Activated CD8-positive, alpha-beta memory T cell treated with anti-CD3 and anti-CD28 coated beads, Interleukin-2, amount 10 ng/mL, durations not matched to agents 7 days and 5 days (primary cell): ENCODE results near the gene DUSP15. TPM values are rescaled to one million over a fixed set of nuclear protein-coding genes. Genes with fewer than 3 reads are reported as not detected.

Experiments used
- ATAC-seq: fragments of 150-1000 bp; cut with Tn5 transposase; one replicate; pipeline ENCODE4 v1.10.0; 2021; ENCODE audit warnings: moderate library complexity
- CTCF ChIA-PET: fragments of 350-600 bp; sonication (Branson Sonifier 250); formaldehyde crosslinking; loops from one replicate; lab custom pipeline; 2021; ENCODE audit warnings: antibody characterized with exemption; lab: Charles Lee
- DNase-seq: peaks from one replicate; pipeline ENCODE4 v3.0.0-alpha.2; 2020
- H3K27ac Mint-ChIP-seq: one replicate; pipeline ENCODE4 v1.8.0; 2021; ENCODE audit warnings: mild to moderate bottlenecking, mixed read lengths
- H3K27me3 Mint-ChIP-seq: one replicate; pipeline ENCODE4 v1.8.0; 2021; ENCODE audit warnings: mixed read lengths
- H3K36me3 Mint-ChIP-seq: one replicate; pipeline ENCODE4 v1.8.0; 2021; ENCODE audit warnings: mild to moderate bottlenecking, mixed read lengths
- H3K4me1 Mint-ChIP-seq: one replicate; pipeline ENCODE4 v1.8.0; 2021; ENCODE audit warnings: mixed read lengths
- H3K4me3 Mint-ChIP-seq: one replicate; pipeline ENCODE4 v1.8.0; 2021; ENCODE audit warnings: mild to moderate bottlenecking, moderate library complexity, mixed read lengths
- H3K9me3 Mint-ChIP-seq: one replicate; pipeline ENCODE4 v1.8.0; 2022; ENCODE audit warnings: low read depth, mixed read lengths
- total RNA-seq, 2 experiments: library from RNA; stranded (reverse); gene quantifications; one replicate each; pipeline ENCODE4 v1.2.3, GENCODE V29; 2021

DUSP15 gene
- total RNA-seq, 2 experiments from 2014 or later = not detected

DNA sequence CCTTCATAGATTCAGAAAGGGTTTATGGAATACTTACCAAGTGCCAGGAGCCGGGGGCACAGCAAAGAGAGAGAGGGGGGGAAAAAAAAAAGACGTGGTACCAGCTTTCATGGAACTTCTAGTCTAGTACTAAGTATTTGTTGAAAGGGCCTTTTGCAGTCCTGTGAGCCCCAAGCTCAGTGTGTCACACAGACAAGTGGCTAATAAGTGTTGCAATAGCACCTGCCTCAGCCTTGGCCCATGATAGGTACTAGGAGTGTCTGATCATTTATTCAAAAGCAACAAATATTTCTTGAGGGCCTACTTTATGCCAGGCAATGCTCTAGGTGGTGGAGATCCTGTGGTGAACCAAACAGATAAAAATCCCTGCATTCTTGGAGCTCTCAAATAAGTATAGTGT, 43.3 kb downstream of the DUSP15 start:
- Mint-ChIP-seq H3K36me3 (no peaks in the 10 kb centered on the region), H3K4me3 (no peak overlapping the region), H3K4me1 (peaks cover 7% of the 10 kb centered on the region), H3K27me3 (no peaks in the 10 kb centered on the region), H3K9me3 (no peaks in the 10 kb centered on the region), H3K27ac (no peak overlapping the region)
- CTCF ChIA-PET = interaction anchor here (0.6 to 1.5 kb wide), 4 partner anchors 9 to 158 kb away, joined by 3 to 5 read pairs (median 4); no protein-coding TSS in a partner anchor
- DNase-seq = no peak
- ATAC-seq = no peak

DNA sequence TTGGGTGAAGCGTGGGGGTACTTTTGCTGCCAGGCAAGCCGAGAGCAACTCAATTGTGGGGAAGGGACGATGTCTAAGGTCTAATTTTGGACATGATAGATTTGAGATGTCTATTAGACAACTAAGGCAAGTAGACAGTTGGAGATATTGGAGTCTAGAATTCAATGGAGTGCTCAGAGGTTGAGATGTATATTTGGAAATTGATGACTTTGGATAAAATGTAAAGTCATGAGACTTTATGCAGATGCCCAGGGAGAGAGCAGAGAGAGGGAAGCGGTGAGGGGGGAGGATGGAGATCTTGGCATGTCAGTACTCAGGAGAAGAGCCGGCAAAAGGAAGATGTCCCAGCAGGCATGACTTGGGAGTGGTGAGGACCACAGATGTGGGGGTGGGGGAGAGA, 44.3 kb downstream of the DUSP15 start:
- no peak overlapping the region for H3K4me3 Mint-ChIP-seq
- no peak overlapping the region for H3K27ac Mint-ChIP-seq
- no peaks in the 10 kb centered on the region for H3K36me3 Mint-ChIP-seq
- ATAC-seq = no peak
- H3K4me1 Mint-ChIP-seq = peaks cover 7% of the 10 kb centered on the region
- CTCF ChIA-PET = interaction anchor here (1.5 kb wide), 1 partner anchor 21 kb away, joined by 5 read pairs; no protein-coding TSS in a partner anchor
- no peak for DNase-seq
- H3K9me3 Mint-ChIP-seq = no peaks in the 10 kb centered on the region
- no peaks in the 10 kb centered on the region for H3K27me3 Mint-ChIP-seq

DNA sequence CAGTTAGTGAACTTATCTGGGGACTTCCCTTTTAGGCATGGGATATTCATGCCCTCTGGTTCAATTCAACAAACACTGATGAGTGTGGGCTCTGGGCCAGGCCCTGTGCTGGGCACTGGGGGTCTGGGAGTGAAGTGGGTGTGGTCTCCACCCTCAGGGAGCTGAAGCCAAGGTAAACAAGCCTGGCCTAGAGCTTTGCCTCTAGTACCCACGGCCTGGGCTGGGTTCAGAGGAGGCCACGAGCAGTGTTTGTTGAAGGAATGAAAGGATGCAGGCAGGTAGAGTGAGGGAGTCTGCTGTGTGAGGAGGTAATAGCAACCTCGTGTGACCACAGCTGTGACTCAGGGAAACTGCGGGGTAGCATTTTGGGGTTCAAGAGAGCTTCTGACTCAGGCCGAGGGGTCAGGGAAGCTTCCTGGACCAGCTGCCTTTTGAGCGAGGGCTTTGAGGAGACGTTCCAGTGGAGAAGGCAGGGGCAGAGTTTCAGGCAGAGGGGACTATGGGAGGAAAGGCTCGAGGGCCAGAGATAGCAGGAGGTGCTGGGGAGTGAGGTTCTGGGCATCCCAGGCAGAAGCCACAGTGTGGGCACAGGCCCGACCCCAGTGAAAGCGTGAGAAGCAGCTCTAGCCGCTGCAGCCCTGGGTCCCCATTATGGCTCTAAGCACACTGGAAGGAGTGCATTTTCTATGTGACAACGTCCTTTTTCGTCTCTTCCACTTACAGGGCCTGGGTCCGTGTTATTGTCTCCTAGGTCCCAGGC, 45.6 kb downstream of the DUSP15 start:
- H3K27me3 Mint-ChIP-seq = no peaks in the 10 kb centered on the region
- DNase-seq = no peak
- ATAC-seq = no peak
- H3K36me3 Mint-ChIP-seq = no peaks in the 10 kb centered on the region
- H3K27ac Mint-ChIP-seq = no peak overlapping the region
- H3K4me3 Mint-ChIP-seq = no peak overlapping the region
- no peaks in the 10 kb centered on the region for H3K9me3 Mint-ChIP-seq
- CTCF ChIA-PET = interaction anchor here (0.9 to 7.1 kb wide), 6 partner anchors 9 to 148 kb away, joined by 3 to 110 read pairs (median 4); partner anchors contain the start of genes FOXS1 and PDRG1
- H3K4me1 Mint-ChIP-seq = peaks cover 7% of the 10 kb centered on the region

DNA sequence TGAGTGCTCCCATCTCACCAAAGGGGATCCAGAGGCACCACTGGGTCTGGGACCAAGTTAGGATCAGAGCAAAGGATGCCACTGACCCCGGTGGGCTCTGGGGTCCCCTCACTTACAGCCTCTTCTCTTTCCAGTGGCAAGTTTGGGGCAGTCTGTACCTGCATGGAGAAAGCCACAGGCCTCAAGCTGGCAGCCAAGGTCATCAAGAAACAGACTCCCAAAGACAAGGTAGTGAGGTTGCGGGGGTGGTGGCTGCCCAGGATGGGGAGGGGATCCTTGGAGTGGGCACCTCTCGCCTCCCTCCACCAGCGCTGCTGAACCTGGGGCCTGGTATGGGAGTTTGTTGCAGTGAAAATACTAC, 46.2 kb downstream of the DUSP15 start:
- Mint-ChIP-seq H3K27me3 (no peaks in the 10 kb centered on the region), H3K4me1 (peaks cover 7% of the 10 kb centered on the region), H3K36me3 (no peaks in the 10 kb centered on the region), H3K27ac (no peak overlapping the region), H3K4me3 (no peak overlapping the region), H3K9me3 (no peaks in the 10 kb centered on the region)
- CTCF ChIA-PET = interaction anchor here (1.0 to 7.1 kb wide), 11 partner anchors 10 to 218 kb away, joined by 3 to 110 read pairs (median 9); partner anchors contain the start of genes FOXS1 and PDRG1
- ATAC-seq = no peak
- DNase-seq = no peak

DNA sequence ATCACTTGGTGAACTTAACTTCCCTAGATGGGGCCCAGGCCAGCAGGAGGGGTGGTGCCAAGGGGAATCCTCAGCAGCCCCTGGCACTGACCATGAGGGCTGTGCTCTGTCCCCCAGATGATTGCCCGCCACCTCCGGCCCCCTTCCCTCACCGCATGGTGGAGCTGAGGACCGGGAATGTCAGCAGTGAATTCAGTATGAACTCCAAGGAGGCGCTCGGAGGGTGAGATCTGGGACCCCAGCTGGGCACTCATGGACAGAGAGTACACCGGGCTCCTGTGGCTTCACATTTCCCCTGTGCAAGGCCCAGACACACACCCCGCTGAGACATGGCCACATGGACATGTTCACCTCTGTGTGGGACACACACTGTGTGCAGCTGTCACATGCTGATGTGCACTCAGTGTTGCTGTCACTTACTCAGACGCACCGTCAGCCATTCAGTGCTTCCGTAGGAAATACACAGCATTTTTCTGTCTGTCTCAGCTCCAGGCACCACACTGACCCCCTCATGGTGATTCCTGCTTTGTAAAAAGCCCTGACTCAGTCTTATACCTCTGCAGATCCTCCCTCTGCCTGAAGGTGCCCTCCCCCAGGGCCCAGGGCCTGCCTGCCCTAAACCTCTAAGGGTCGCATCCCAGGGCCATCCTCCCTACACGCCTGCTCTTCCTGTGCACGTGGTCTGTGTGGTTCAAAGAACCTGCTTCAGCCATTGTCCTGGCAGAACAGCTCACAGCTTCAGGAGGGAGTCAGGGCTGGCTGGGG, 46.8 kb downstream of the DUSP15 start:
- Mint-ChIP-seq H3K27ac (no peak overlapping the region), H3K4me1 (peaks cover 7% of the 10 kb centered on the region), H3K36me3 (no peaks in the 10 kb centered on the region), H3K4me3 (no peak overlapping the region), H3K27me3 (no peaks in the 10 kb centered on the region), H3K9me3 (no peaks in the 10 kb centered on the region)
- CTCF ChIA-PET = interaction anchor here (0.6 to 7.1 kb wide), 32 partner anchors 8 to 272 kb away, joined by 3 to 110 read pairs (median 4); partner anchors contain the start of genes FOXS1 and PDRG1
- DNase-seq (no peak), ATAC-seq (no peak)

DNA sequence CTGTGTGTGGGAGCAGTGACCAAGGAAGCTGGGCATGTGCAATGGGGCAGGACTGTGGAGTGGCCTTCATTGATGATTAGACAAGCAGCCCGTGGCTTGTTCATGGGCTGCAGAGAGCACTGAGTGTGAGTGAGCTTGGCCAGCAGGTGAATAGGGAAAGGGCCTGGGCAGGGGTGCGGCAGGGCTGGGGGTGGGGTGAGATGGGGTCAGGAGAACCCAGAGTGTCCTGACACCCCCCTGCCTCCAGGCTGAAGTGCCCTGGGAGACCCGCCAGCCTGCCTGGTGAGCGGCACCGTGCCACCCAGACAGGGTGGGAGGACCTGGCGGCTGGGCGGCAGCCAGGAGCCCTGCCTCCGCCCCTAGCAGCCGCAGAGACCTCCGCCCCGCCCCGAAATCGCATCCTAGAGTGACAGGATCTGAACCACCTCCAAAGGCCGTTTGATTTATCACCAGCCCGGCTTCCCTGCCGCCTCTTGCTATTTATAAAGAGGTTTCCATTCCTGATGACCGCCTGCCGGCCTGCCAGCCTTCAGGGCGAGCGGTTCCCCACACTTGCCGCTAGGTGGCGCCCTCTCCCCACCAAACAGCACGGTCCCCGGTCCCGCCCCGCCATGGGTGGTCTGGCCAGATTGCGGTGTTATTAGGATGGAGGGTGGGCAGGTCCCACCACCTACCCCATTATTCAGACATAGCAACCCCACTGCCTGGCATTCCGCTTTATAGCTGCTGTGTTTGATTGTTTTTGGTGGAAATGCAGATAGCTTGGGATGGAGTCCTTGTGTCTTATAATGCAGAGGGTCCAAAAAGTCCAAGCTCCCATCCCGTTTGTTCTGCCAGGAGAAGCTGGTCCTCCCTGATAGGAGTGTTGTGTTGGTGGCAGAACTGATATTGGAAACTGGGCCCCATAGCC, 47.7 kb downstream of the DUSP15 start:
- H3K27me3 Mint-ChIP-seq = no peaks in the 10 kb centered on the region
- H3K36me3 Mint-ChIP-seq = no peaks in the 10 kb centered on the region
- H3K4me1 Mint-ChIP-seq = peaks cover 7% of the 10 kb centered on the region
- no peak overlapping the region for H3K27ac Mint-ChIP-seq
- no peak overlapping the region for H3K4me3 Mint-ChIP-seq
- CTCF ChIA-PET = interaction anchor here (0.6 to 7.1 kb wide), 37 partner anchors 9 to 273 kb away, joined by 3 to 110 read pairs (median 4); partner anchors contain the start of genes FOXS1 and PDRG1
- DNase-seq (peak; percentile 76), ATAC-seq (peak; percentile 90)
- H3K9me3 Mint-ChIP-seq = no peaks in the 10 kb centered on the region

DNA sequence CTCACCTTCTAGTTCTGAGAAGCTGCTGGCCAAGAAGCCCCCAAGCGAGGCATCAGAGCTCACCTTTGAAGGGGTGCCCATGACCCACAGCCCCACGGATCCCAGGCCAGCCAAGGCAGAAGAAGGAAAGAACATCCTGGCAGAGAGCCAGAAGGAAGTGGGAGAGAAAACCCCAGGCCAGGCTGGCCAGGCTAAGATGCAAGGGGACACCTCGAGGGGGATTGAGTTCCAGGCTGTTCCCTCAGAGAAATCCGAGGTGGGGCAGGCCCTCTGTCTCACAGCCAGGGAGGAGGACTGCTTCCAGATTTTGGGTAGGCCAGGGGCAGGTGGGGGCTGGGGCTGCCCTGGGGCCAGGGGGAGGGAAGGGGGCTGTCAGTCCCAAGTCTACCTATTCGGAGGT, 48.9 kb downstream of the DUSP15 start:
- CTCF ChIA-PET = interaction anchor here (1.0 to 7.1 kb wide), 8 partner anchors 12 to 270 kb away, joined by 3 to 110 read pairs (median 26); partner anchors contain the start of gene FOXS1
- peaks cover 7% of the 10 kb centered on the region for H3K4me1 Mint-ChIP-seq
- H3K27ac Mint-ChIP-seq = no peak overlapping the region
- no peaks in the 10 kb centered on the region for H3K27me3 Mint-ChIP-seq
- H3K9me3 Mint-ChIP-seq = no peaks in the 10 kb centered on the region
- no peak overlapping the region for H3K4me3 Mint-ChIP-seq
- DNase-seq (no peak), ATAC-seq (no peak)
- H3K36me3 Mint-ChIP-seq = no peaks in the 10 kb centered on the region

DNA sequence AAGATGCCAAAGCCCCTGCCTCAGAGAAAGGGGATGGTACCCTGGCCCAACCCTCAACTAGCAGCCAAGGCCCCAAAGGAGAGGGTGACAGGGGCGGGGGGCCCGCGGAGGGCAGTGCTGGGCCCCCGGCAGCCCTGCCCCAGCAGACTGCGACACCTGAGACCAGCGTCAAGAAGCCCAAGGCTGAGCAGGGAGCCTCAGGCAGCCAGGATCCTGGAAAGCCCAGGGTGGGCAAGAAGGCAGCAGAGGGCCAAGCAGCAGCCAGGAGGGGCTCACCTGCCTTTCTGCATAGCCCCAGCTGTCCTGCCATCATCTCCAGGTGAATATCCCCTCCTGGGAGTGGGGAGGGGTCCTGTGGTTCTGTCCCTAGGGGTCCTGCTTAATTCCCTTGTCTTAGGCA, 50.1 kb downstream of the DUSP15 start:
- no peaks in the 10 kb centered on the region for H3K36me3 Mint-ChIP-seq
- H3K27me3 Mint-ChIP-seq = no peaks in the 10 kb centered on the region
- DNase-seq (no peak), ATAC-seq (no peak)
- no peaks in the 10 kb centered on the region for H3K9me3 Mint-ChIP-seq
- CTCF ChIA-PET = interaction anchor here (1.2 to 7.1 kb wide), 6 partner anchors 12 to 211 kb away, joined by 3 to 110 read pairs (median 32); partner anchors contain the start of gene FOXS1
- H3K27ac Mint-ChIP-seq = no peak overlapping the region
- no peak overlapping the region for H3K4me3 Mint-ChIP-seq
- peaks cover 7% of the 10 kb centered on the region for H3K4me1 Mint-ChIP-seq

DNA sequence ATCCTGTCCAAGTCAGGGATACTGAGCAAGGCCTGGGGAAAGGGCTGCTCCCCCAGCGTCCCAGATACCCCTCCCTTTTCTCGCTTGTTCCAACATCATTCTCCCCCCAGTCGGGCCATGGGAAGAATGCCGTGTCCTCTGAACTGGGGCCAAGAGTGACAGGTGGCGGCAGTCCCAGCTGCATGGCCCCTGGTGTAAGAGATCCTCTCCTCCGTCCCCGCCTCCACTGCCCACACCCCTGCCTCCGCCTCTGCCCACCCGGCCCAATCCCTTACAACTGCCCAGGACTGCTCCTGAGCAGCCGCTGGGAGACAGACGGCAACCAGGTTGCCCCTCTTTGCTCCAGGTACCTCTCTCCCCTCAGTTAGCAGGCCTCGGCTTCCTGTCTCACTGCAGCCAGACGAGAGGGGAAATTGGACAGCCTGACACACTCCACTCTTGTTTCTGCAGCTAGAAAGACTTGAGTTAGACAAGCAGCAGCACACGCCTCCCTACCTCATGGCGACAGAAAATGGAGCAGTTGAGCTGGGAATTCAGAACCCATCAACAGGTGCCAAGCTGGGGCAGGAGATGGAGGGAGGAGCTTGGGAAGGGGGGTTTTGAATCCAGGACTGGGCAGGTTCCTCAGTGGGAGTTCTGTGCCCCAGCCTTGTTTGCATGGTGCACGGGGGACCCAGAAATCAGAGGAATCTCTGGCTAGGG, 51.1 kb downstream of the DUSP15 start, which contains the start of gene MYLK2:
Gene MYLK2, plus strand, starts transcription at position 274 of the 702 bp plus-strand sequence. Its CDS starts 225 bp downstream, at position 499.
- ATAC-seq (no peak), DNase-seq (no peak)
- no peaks in the 10 kb centered on the region for H3K9me3 Mint-ChIP-seq
- H3K36me3 Mint-ChIP-seq = no peaks in the 10 kb centered on the region
- H3K4me3 Mint-ChIP-seq = no peak within 1 kb of the TSS
- no peaks in the 10 kb centered on the region for H3K27me3 Mint-ChIP-seq
- CTCF ChIA-PET = interaction anchor here (1.2 to 7.1 kb wide), 5 partner anchors 15 to 212 kb away, joined by 3 to 110 read pairs (median 5); partner anchors contain the start of gene FOXS1
- H3K4me1 Mint-ChIP-seq = peaks cover 7% of the 10 kb centered on the region
- H3K27ac Mint-ChIP-seq = no peak within 1 kb of the TSS

DNA sequence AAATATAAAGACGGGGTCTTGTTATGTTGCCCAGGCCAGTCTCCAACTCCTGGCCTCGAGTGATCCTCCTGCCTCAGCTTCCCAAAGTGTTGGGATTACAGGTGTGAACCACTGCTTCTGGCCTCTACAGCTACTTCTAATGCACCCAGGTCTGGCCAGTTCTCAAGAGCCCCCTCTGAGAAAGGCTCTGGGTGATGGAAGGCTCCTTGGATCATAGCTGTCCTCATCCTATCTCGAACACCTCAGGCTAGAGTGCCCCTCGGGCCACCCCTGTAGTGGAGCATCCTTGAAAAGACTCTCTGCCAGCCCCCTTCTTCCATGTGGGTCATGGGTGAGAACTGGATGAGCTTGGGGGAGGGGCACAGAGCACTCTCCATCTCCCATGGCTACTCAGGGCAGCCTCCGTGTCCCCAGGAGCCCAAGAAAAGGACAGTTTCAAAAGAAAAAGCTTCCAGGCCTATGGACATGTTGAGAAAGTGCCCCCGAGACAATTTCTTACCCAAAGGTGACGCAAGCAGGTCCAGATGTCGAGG, 51.9 kb downstream of the DUSP15 start:
- no peak for ATAC-seq
- H3K4me3 Mint-ChIP-seq = no peak overlapping the region
- no peaks in the 10 kb centered on the region for H3K36me3 Mint-ChIP-seq
- CTCF ChIA-PET = interaction anchor here (1.1 to 7.1 kb wide), 5 partner anchors 12 to 34 kb away, joined by 3 to 110 read pairs (median 6); partner anchors contain the start of gene FOXS1
- no peak for DNase-seq
- H3K4me1 Mint-ChIP-seq = peaks cover 5% of the 10 kb centered on the region
- no peak overlapping the region for H3K27ac Mint-ChIP-seq
- no peaks in the 10 kb centered on the region for H3K9me3 Mint-ChIP-seq
- no peaks in the 10 kb centered on the region for H3K27me3 Mint-ChIP-seq

DNA sequence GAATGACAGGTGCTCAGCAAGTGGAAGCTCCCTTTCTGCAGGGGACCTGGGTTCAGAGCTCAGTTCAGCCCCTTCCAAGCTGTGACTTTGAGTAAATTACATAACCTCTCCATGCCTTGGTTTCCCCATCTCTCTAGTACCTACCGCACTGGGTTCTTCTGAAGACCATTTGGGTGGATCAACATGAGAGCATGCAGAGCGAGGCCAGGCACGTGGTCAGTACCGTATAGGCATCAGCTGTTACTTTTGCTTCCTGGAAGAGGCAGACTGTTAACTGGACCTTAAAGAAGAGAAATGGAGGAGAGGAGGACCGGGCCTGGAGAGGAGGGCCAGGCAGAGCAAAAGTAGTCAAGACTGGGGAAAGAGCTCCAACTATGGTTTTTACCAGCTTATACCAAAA, 52.9 kb downstream of the DUSP15 start:
- Mint-ChIP-seq H3K27ac (no peak overlapping the region), H3K4me1 (peaks cover 3% of the 10 kb centered on the region), H3K36me3 (no peaks in the 10 kb centered on the region), H3K9me3 (no peaks in the 10 kb centered on the region), H3K4me3 (no peak overlapping the region), H3K27me3 (no peaks in the 10 kb centered on the region)
- ATAC-seq = no peak
- no peak for DNase-seq
- CTCF ChIA-PET = interaction anchor here (1.0 to 3.1 kb wide), 6 partner anchors 9 to 218 kb away, joined by 3 to 11 read pairs (median 4); no protein-coding TSS in a partner anchor
